CD4-positive, alpha-beta T cell treated with Interleukin-15 for 1 hour (primary cell): ENCODE results near the gene PPP3CA.
"Not testable (repeated sequence)": the region's sequence is repeated elsewhere in the genome, so short reads cannot be mapped to it uniquely, and the experiment has no call there.

ENCODE experiments used
- DNase-seq: peaks from one replicate; pipeline ENCODE4 v3.0.0-alpha.2; 2020

Gene PPP3CA

GRCh38 chr4:101131058-101131457 is 216.3 kb downstream of the PPP3CA start:
- DNase-seq: not testable (repeated sequence)

GRCh38 chr4:101128898-101129297 is 218.4 kb downstream of the PPP3CA start:
- DNase-seq: not testable (repeated sequence)

- no peak for DNase-seq
These were observed 218.9 kb downstream of the PPP3CA start for GRCh38 chr4:101128473-101128872.

- DNase-seq: no peak
These were observed 220.0 kb downstream of the PPP3CA start for GRCh38 chr4:101127176-101127790.

GRCh38 chr4:101126059-101126458 is 221.3 kb downstream of the PPP3CA start:
- no peak for DNase-seq

GRCh38 chr4:101125045-101125942 is 222.0 kb downstream of the PPP3CA start:
- no peak for DNase-seq

GRCh38 chr4:101123231-101123630 is 224.1 kb downstream of the PPP3CA start:
- no peak for DNase-seq

- DNase-seq: no peak
These were observed 225.3 kb downstream of the PPP3CA start for GRCh38 chr4:101122019-101122418.

GRCh38 chr4:101119141-101119540 is 228.2 kb downstream of the PPP3CA start:
- no peak for DNase-seq

GRCh38 chr4:101118617-101119016 is 228.7 kb downstream of the PPP3CA start:
- DNase-seq: no peak

GRCh38 chr4:101115887-101116286 is 231.4 kb downstream of the PPP3CA start:
- DNase-seq: no peak

GRCh38 chr4:101114936-101115372 is 232.4 kb downstream of the PPP3CA start:
- no peak for DNase-seq

GRCh38 chr4:101104312-101105052 is 242.8 kb downstream of the PPP3CA start:
- DNase-seq: no peak

- DNase-seq: no peak
These were observed 243.8 kb downstream of the PPP3CA start for GRCh38 chr4:101103381-101104142.

- DNase-seq: no peak
These were observed 245.1 kb downstream of the PPP3CA start for GRCh38 chr4:101102114-101102742.

GRCh38 chr4:101101072-101101471 is 246.3 kb downstream of the PPP3CA start:
- DNase-seq: no peak

GRCh38 chr4:101098666-101099400 is 248.5 kb downstream of the PPP3CA start:
- DNase-seq: no peak

GRCh38 chr4:101092609-101093008 is 254.7 kb downstream of the PPP3CA start:
- DNase-seq: not testable (repeated sequence)

GRCh38 chr4:101089168-101089567 is 258.2 kb downstream of the PPP3CA start:
- DNase-seq: no peak

GRCh38 chr4:101086801-101087586 is 260.3 kb downstream of the PPP3CA start:
- DNase-seq: no peak

- DNase-seq: no peak
These were observed 264.2 kb downstream of the PPP3CA start for GRCh38 chr4:101083131-101083530.
